ENCODE measurements around the gene UBXN10. TPM values are rescaled to one million over a fixed set of nuclear protein-coding genes. Genes with fewer than 3 reads are reported as not detected.

UBXN10 gene
- total and polyA plus RNA-seq, 2 donors (not counting 3 experiments of a cell fraction or from before 2014, with no cell fraction given): not detected

DNA sequence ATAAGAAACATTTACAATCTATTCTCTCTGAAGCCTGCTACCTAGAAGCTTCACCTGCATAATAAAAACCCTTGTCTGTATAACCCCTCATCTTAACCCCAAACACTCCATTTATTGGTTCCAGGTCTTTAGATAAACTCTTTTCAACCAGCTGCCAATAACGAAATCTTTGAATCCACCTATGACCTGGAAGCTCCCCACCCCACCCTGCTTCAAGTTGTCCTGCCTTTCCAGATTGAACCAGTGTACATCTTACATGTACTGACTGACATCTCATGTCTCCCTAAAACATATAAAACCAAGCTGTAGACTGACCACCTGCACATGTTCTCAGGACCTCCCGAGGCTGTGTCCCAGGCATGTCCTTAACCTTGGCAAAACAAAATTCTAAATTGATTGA is 54.1 kb downstream of the UBXN10 start:
- Histone ChIP-seq H3K79me2 (ENCODE audit: control insufficient read depth, insufficient read depth, low read length) (no peaks in the 10 kb centered on the region), H3K27ac (ENCODE audit: insufficient read depth, low read depth, low read length) (no peak overlapping the region), H3K9me1 (replicated peaks; ENCODE audit: control insufficient read depth, extremely low read depth, insufficient read depth, low read length) (no peaks in the 10 kb centered on the region), H3K4me3 (replicated peaks in 1 of 3; ENCODE audit: insufficient read depth in 1 of 3, low read depth in 1 of 3, low read length in 3 of 3) (no peak overlapping the region), H3K27me3 (ENCODE audit: control insufficient read depth in 2 of 2, insufficient read depth in 2 of 2, low read length in 2 of 2) (peaks cover 4 to 5% of the 10 kb centered on the region in 2 experiments), H2AFZ (ENCODE audit: low read depth, low read length) (no peak overlapping the region), H3K9me3 (replicated peaks; ENCODE audit: control insufficient read depth, insufficient read depth, low read length) (no peaks in the 10 kb centered on the region), H3K4me1 (ENCODE audit: control insufficient read depth, extremely low read depth, insufficient read depth, low read length) (no peaks in the 10 kb centered on the region), H3K36me3 (ENCODE audit: control insufficient read depth in 2 of 2, extremely low read depth in 1 of 2, insufficient read depth in 2 of 2, low read length in 2 of 2) (no peaks in the 10 kb centered on the region), H4K20me1 (replicated peaks; ENCODE audit: control insufficient read depth, extremely low read depth, insufficient read depth, low read length) (no peaks in the 10 kb centered on the region), H3K9ac (replicated peaks; ENCODE audit: extremely low read depth, insufficient read depth, low read length) (no peak overlapping the region), H3K4me2 (ENCODE audit: insufficient read depth, low read length) (no peak overlapping the region)
- ChIA-PET CTCF (no interaction called here), POLR2A (no interaction called here)
- intact Hi-C loops (cut with micrococcal nuclease): no loop called here
- BruUV-seq (replicated peaks): no TSS peak
- FAIRE-seq (no peak), DNase-seq (ENCODE audit: low read depth, low spot score) (no peak)
- dilution Hi-C loops (cut with MboI; ENCODE audit: extremely low pct_ligation_motif_present, low sequenced_read_pairs): no loop called here
- no peak for TF ChIP-seq MYC (IDR thresholded peaks at IDR 0.05; ENCODE audit: low read depth, low read length)
- TF ChIP-seq POLR2A (IDR thresholded peaks at IDR 0.05; ENCODE audit: low read depth, low read length): no peak
- no peak for TF ChIP-seq POLR2AphosphoS5 (IDR thresholded peaks at IDR 0.05; ENCODE audit: insufficient read depth, low read depth, low read length)
- TF ChIP-seq EZH2 (IDR thresholded peaks at IDR 0.05; ENCODE audit: borderline replicate concordance, low read depth, low read length, severe bottlenecking): no peak
- TF ChIP-seq, protein P1, sequence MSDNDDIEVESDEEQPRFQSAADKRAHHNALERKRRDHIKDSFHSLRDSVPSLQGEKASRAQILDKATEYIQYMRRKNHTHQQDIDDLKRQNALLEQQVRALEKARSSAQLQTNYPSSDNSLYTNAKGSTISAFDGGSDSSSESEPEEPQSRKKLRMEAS (IDR thresholded peaks at IDR 0.05; ENCODE audit: insufficient read depth, insufficient read length): no peak
- no peak for TF ChIP-seq FOS (IDR thresholded peaks at IDR 0.05; ENCODE audit: borderline replicate concordance, insufficient read depth, low read length)
- no peak for TF ChIP-seq JUN (IDR thresholded peaks at IDR 0.05; ENCODE audit: borderline replicate concordance, insufficient read depth, insufficient read length, low read depth)

DNA sequence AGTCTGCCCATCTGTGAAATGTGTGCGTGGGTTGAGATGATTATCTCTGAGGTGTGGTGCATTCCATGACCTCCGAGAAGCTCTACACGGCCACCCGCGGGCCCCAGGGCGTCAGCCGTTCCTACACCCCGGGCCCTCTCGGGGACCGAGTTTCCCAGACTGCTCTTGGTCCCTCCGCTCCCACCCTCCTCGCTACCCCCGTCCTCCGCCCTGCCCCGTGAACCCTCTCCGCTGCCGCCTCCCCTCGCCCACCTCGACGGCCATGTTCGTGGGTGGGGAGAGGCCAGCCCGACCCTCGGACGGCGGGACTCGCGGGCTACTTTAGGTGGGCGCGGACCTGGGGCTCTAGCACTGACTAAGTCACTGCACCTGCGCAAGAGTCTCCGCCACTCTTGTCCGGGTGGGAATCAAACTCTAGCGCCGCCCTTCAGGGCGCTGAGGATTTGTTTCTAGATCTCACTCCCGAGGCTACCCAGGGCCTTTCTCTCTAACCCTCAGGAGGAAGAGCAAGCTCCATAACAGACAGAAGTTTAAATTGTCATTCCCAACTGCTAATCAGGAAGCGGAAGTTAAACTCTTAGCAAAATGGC is 57.1 kb downstream of the UBXN10 start:
- no peak overlapping the region for H3K27ac ChIP-seq (ENCODE audit: insufficient read depth, low read depth, low read length)
- no peak overlapping the region for H3K9ac ChIP-seq (replicated peaks; ENCODE audit: extremely low read depth, insufficient read depth, low read length)
- no peaks in the 10 kb centered on the region for H3K79me2 ChIP-seq (ENCODE audit: control insufficient read depth, insufficient read depth, low read length)
- dilution Hi-C loops (cut with MboI; ENCODE audit: extremely low pct_ligation_motif_present, low sequenced_read_pairs): no loop called here
- no peak for DNase-seq (ENCODE audit: low read depth, low spot score)
- no TSS peak for BruUV-seq (replicated peaks)
- H3K4me1 ChIP-seq (ENCODE audit: control insufficient read depth, extremely low read depth, insufficient read depth, low read length): no peaks in the 10 kb centered on the region
- no peak for TF ChIP-seq POLR2A (IDR thresholded peaks at IDR 0.05; ENCODE audit: low read depth, low read length)
- no peak for TF ChIP-seq JUN (IDR thresholded peaks at IDR 0.05; ENCODE audit: borderline replicate concordance, insufficient read depth, insufficient read length, low read depth)
- TF ChIP-seq EZH2 (IDR thresholded peaks at IDR 0.05; ENCODE audit: borderline replicate concordance, low read depth, low read length, severe bottlenecking): no peak
- no peak for TF ChIP-seq FOS (IDR thresholded peaks at IDR 0.05; ENCODE audit: borderline replicate concordance, insufficient read depth, low read length)
- TF ChIP-seq GATA2 (IDR thresholded peaks at IDR 0.05; ENCODE audit: insufficient read depth, insufficient read length, low read depth, low read length): no peak
- TF ChIP-seq, protein P2, sequence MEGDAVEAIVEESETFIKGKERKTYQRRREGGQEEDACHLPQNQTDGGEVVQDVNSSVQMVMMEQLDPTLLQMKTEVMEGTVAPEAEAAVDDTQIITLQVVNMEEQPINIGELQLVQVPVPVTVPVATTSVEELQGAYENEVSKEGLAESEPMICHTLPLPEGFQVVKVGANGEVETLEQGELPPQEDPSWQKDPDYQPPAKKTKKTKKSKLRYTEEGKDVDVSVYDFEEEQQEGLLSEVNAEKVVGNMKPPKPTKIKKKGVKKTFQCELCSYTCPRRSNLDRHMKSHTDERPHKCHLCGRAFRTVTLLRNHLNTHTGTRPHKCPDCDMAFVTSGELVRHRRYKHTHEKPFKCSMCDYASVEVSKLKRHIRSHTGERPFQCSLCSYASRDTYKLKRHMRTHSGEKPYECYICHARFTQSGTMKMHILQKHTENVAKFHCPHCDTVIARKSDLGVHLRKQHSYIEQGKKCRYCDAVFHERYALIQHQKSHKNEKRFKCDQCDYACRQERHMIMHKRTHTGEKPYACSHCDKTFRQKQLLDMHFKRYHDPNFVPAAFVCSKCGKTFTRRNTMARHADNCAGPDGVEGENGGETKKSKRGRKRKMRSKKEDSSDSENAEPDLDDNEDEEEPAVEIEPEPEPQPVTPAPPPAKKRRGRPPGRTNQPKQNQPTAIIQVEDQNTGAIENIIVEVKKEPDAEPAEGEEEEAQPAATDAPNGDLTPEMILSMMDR (IDR thresholded peaks at IDR 0.05; ENCODE audit: extremely low read depth in 1 of 2, insufficient read depth in 1 of 2, low read depth in 1 of 2, low read length in 2 of 2): no peak
- no peak for TF ChIP-seq MYC (IDR thresholded peaks at IDR 0.05; ENCODE audit: low read depth, low read length)
- no peak for TF ChIP-seq POLR2AphosphoS5 (IDR thresholded peaks at IDR 0.05; ENCODE audit: insufficient read depth, low read depth, low read length)
- TF ChIP-seq, protein P1 (IDR thresholded peaks at IDR 0.05; ENCODE audit: insufficient read depth, insufficient read length): no peak
- CTCF ChIA-PET: interaction anchor here (0.9 kb wide), 1 partner anchor 30 kb away, joined by 3 read pairs; no protein-coding TSS in a partner anchor
- no peaks in the 10 kb centered on the region for H3K9me1 ChIP-seq (replicated peaks; ENCODE audit: control insufficient read depth, extremely low read depth, insufficient read depth, low read length)
- no peak overlapping the region for H2AFZ ChIP-seq (ENCODE audit: low read depth, low read length)
- no peaks in the 10 kb centered on the region for H3K36me3 ChIP-seq (ENCODE audit: control insufficient read depth in 2 of 2, extremely low read depth in 1 of 2, insufficient read depth in 2 of 2, low read length in 2 of 2)
- no peak for FAIRE-seq
- H3K4me2 ChIP-seq (ENCODE audit: insufficient read depth, low read length): no peak overlapping the region
- no peak overlapping the region for H3K4me3 ChIP-seq (replicated peaks in 1 of 3; ENCODE audit: insufficient read depth in 1 of 3, low read depth in 1 of 3, low read length in 3 of 3)
- POLR2A ChIA-PET: no interaction called here
- no peaks in the 10 kb centered on the region for H3K9me3 ChIP-seq (replicated peaks; ENCODE audit: control insufficient read depth, insufficient read depth, low read length)
- peaks cover 0 to 4% of the 10 kb centered on the region in 2 experiments for H3K27me3 ChIP-seq (ENCODE audit: control insufficient read depth in 2 of 2, insufficient read depth in 2 of 2, low read length in 2 of 2)
- no peaks in the 10 kb centered on the region for H4K20me1 ChIP-seq (replicated peaks; ENCODE audit: control insufficient read depth, extremely low read depth, insufficient read depth, low read length)
- intact Hi-C loops (cut with micrococcal nuclease): no loop called here

All from endothelial cell of umbilical vein (primary cell).